Measurements from ENCODE around the gene LRRC8D.

Gene LRRC8D

DNA sequence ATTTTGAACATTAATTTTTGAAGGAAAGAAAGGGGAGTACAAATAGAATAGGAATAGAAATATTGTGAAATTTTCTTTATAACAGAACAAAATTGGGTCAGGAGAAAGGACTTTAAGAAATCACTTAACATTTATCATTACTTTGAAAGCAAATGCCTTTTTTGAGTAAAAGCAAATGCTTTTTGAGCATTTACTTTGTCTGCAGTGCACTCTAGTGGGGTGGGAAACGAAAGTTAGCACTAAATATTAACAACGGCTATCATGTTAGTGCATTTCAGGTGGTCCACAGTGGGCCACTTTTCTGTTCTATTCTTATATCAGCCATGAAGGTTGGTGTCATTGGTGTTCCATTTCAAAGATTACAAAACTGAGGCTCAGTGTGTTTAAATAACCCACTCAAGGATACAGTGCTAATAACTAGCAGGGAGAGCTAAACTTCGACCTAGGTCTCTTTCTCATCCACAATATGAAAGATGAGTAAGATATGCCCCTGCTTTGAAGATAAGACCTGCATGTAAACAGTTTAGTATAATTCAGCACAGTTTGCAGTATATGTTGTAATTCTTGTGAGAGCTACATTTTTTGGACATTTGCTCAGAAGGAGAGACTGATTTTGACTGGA, 13.4 kb downstream of the LRRC8D start:
- no peak for DNase-seq

DNA sequence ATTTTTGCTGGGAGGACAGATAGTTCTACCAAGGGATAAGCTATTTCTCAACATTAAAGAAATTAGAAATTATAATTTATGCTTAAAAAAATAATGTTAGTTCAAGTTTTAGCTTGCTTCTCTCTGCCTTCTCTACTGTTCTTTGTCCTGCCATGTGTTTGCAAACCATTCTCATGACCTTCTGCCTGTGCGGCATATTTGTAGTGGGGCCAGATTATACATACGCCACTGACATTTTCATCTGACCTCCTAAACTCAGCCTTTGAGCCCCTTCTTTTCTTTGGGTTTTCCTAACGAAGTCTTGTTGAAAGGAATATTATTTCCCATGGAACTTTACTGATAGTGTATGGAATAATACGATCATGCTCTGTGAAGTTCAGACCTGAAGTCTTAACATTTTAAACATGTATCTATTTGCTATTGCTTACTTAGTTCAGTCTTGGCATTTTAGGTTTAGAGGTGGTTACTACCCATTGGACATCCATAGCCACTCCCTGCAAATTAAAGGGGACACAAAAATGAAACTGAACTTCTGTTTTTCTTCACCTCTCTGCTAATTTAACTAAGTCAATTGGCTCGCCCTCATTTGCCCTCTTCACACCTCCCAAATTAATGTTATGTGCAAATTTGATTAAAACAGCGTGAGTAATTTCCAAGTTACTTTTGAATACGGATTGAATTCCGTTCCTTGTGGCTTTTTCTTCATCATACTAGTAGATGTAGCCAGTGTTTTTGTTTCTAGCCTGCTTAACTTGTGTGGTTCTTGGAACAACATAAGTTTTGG, 15.6 kb downstream of the LRRC8D start:
- DNase-seq: no peak

DNA sequence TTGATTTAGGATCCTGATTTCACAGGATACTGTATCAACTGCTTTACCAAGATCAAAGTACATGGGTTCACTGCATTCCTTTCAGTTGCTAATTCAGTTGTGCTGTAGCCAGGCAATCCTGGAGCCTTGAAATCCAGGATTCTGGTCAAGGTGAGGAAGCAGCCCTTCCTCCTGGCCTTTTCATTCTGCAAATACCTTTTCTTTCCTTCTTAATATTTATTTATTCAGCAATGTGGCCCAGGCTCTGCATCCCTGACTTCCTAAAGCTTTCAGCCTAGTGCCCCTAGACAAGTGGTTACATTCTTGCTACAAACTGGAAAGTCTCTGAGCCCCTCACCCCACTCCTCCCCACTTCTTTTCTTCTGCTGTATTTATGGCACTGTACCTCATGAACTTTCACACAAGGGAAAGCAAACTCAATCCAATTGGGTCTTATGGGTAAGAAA, 16.2 kb downstream of the LRRC8D start:
- DNase-seq: no peak

DNA sequence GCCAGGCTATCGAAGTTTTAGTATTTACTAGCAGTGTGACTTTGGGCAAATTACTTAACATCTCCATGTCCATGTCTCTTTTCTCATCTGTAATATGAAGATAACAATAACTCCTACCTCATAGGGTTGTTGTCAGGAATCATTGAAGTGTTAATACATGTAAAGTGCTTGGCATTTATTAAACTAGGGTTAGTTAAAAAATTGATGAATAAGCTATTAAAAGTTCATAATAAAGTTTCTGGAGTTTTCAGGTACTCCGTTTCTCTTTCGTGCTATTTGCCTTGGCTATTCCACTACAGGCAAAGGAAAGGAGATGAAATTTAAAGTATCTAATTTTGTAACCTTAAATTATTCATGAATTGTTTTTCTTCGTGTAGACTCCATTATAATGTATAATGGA, 16.7 kb downstream of the LRRC8D start:
- DNase-seq: no peak

DNA sequence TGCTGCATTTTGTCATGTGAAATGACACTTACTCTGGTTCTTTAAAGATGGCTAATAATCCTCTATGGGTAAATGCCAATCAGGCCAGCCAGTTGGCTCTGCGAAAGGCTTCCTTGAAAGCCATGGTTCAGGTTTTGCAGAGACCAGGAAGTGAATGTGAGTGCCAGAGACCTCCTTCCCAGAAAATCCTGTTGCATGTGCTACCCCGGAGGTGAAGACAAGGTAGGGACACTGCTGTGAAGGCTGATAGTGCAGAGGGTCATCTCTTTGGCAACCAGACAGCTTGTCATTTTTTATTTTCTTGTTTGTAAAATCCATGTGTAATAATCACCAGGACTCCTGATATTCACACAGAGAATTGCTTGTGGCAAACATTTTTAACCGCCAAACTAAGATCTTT, 18.7 kb downstream of the LRRC8D start:
- no peak for DNase-seq

DNA sequence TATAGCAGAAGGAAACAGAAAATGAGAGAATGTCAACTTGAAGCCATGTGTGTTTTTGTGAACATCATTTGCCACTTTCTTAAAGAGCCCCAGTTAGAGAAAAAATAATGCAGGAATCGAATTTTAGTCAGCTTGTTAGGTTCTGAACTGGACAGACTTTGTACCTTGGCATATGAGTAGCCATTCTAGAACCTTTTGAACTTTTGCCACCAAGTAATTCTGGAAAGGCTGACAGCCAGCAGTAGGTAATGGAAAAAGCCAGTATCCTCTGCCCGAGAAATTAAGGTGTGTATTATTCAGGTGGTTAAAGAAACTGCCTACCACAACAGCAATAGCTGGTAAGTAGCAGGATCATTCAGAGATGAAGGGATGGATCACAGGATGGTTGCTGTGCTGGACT, 20.7 kb downstream of the LRRC8D start:
- no peak for DNase-seq

DNA sequence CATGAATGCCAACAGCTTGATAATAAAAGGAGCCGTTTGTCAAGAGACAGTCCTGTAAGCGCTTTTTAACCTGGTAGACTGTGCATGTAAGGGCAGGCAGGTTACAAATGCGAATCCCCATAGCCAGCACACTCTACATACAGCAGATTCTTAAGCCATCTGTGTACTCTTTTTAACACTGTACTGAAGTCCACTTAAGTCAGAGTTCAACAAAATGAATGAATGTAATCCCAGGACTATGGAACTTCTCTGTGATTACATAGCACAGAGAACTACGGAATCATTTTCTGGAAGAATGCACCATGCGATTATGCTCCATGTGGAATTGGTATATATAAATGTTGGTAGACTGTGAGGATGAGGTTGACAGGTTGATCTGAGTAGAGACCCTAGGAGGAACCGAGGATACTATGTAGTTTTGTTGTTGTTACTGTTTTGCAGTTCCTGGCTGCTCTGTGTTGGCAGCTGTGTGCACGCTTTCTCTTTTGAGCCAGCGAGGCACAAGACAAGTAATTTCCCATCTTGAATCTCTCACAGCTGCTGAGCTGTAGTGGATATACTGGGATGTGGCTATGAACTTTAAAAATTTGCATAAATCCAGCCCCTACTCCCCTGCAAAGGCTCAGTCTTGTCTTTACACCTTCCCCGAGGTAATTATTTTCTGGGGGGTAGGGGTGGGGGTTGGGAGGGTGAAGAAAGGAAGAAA, 21.9 kb downstream of the LRRC8D start:
- peak; percentile 51 for DNase-seq

DNA sequence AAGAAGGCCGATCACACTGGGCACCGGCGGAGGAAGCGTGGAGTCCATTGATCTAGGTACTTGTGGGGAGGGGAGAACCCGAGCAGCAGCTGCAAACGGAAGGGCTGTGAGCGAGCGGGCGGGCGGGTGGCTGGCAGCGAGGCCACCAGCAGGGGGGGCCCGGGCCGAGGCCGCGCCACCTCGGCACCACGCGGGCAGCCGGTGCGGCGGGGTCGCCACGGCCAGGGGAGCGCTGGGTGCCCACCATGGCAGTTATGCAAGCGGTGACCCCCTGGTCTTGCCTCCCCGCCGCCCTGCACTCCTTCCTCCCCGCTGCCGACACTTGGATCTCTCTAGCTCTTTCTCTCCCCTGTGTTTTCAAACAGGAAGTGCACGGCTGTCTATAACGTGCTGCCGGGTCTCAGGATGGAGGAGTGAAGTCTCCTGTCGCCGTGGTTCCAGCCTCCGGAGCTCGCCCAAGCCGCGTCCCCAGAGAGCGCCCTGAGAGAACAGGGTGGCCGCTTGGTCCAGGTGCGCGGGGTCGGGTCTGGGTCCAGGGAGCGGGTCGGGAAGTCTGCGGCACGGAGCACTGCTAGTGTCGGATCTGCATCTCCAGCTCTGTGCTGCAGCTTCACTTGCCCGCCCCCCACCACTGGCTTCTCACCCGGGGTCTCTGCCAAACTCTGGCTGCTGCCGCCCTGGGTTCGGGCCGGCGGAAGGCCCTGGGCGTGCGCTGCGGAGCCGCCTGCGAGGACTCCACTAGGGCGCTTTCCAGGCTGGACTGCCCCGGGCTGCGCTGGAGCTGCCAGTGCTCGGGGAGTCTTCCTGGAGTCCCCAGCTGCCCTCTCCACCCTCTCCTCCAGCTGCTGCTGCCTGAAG, 22.7 kb downstream of the LRRC8D start:
- DNase-seq: peak; percentile 59

DNA sequence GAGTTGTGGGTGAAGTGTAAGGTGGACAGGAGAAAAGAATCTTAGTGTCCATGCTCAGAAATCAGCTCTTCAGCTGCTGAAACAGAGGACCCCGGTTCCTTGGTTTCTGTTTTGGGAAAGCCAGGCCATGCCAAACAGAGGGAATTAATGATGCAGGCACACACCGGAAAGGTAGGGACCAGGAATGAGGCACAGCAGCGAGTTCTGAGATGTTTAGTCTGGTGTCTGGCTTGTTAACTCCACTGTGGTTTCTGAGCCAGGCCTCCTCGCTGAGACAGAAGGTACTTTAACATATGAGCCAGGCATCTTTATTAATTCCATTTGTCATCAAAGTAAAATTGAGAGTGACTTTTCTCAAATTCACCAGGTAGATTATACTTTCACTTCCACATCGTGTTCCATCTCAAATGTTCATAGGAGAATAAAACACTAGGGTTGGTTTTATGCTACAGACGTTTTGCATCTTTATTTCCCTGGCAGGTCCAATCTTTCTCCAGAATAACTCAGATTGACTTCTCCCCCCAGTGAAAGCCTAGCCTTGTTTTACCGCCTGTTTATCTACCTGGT, 23.5 kb downstream of the LRRC8D start:
- DNase-seq: no peak

DNA sequence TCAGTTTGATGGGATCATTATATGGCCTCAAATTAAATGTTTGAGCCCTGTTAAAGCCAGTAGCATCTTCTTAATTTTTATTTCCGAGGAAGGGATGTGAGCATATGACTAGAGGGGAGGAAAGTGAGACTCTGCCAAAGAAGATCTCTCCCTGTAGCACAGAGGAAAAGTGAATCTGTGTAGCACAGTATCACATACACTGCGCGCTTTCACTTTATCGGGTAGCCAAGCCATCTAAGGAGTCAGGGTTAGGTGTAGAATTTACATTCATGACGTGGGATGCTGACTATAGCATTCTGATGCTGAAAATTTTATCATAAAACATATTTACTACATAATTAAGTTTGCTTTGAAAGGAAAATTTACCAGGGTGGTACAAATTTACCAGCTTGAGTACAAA, 24.0 kb downstream of the LRRC8D start:
- DNase-seq: no peak

DNA sequence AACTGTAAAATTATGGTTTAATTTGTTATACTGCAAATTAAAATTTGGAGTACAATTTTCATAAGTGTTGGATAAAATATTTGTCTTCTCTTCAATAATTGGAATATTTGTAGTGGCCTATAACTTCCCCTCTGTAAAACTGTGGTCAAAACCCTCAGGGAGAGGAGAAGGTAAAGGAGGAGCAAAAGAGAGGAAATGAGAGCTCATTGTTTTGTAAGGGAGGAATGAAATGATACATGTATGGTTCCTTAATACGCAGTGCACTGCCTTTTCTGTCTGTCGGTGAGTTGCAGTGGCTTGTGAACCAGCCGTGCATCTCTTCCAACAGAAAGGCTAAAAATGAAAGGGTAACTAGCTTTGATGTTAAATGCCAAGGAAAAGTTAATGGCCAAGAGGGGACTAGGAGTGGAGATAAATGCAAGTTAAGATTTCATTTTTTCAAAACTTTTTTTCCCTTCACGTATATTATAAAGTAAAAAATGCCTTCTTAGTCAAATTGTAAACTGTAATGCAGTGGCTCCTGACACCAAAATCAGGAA, 26.4 kb downstream of the LRRC8D start:
- no peak for DNase-seq

DNA sequence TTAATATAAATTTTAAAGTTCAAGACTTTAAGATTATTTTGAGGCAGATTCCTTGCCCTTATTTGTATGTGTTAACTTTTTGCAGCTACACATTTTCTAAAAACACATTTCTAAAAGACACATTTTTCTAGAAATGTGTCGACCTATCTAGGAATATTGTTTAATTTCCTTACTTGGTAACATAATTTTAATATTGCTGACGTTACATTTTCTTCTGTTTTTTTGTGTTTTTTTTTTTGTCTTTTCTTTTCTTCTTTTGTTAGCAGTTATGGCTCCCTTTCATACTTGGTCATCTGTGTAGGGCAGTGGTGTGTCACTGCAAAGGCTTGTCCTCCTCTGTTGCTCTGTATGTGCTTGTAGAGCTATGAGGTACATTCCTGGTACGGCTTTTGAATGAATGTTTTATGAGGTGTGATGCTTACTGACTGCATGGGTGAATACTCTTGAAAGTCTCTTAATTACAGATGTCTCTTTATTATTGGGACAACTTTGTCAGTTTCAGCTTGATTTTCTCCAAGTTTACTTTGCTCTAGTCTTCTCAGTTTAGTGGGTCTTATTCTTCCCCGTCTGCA, 30.1 kb downstream of the LRRC8D start:
- DNase-seq: no peak

DNA sequence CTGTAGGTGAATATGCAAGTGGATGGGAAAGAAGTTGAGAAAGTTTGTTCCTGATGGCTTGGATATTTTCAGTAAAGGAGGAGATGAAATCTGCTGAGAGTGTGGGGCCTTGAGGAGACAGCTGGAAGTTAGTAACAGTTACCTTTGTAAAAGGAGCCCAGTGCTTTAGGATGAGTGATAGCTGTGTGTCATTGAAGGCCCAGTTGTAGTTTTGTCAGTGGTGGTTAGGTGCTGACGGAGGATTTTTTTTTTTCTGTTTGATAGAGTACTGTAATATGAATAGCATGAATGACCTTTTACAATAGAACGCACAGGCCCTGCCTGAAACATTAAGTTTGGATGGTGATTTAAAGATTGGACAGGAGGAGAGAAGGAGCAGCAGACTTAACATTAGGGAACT, 33.3 kb downstream of the LRRC8D start:
- no peak for DNase-seq

DNA sequence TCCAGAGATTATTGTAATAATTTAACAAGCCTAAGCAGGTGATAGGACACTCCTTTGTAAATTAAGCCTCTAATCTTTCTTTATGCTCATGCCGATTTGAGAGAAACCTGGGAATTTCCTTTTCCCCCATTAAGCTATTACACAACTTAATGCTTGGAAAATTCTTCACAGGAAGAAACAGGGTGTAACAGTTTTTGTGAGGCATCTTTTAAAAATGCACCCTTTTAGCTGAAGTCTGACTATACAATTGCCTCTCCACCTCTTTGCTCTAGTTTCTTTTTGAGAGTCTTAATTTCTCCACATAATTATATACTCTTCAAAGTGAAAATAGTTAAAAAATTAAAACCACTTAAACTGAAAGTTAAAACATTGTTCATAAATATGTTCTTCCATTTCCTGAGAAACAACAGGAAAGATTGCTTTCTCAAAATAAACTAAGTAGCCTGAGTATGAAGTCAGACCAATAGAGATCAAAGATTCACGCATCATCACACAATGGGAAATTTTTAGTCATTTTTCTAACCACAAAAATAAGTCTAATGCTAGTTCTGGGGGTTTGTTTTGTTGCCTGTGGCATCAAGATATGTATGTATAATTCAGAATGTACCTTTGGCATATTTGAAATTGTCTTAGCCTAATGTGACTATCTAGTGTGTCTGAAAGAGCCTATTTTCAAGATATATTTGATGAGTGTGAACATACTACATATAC, 34.7 kb downstream of the LRRC8D start:
- DNase-seq: no peak

DNA sequence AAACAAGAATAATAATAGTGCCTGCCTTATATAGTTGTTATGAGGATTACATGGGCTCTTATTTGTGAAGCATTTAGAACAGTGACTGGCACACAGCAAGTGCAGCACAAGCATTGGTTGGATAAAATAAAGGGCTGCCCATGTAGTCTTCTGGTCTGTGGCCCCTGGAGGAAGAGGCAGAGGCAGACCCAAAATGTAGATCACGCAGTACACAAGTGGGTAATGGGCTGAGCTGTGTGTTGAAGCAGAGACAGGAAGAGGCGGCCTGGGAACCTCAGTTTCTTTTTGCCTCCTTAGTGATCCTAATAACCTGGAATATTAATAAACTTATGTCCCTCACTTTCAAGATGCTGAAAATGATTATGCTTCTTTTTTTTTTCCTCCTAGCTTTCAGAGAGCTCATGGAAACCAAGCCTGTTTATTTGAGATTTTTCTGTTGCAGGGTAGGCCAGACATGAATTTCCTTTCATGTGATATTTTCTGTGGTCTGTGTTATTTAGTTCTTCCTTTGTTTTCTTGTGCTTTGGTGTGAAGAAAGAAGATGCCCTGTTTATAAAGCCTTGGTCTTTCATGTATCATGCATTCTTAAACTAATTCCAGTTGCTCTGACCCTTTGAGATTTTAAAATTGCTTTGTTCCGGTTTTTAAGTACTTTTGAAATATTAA, 42.5 kb downstream of the LRRC8D start:
- no peak for DNase-seq

DNA sequence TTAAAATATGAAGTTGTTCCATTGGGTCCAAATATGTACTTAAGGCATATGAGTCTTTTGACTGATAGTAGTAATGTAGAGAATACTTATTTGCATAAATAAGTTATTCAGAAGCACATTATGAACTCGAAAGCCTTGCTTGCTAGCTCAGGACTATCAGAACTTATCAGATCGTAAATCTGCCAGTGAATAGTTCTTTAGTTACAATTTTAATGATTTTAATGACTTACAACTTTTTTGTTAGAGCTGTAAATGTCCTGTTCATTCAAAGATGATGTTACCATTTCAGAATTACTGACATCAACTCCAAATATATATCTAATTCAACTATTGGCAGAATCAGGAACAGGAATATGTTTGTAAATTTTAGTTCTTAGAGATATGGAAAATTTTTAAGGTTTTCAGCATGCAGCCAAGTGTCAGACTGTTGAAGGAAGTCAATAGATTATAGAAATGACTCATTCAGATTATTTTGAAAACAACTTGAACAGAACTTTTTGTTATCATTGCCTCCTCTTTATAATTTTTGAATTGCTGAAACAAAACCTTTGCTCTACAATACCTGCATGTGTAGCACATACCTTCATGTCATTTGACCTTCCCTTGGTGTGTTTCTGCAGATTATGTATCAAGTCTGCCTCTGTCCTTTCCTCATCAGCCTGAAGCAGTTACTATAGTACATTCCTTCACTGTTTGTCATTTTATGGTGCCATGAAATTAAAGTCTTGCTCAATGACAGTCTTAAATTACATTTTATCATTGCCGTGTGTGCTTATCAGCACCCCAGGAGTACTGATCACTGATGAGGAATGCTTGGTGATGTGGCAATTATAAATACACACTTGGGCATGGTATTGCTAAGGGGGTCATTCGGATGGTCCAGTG, 44.9 kb downstream of the LRRC8D start:
- no peak for DNase-seq

DNA sequence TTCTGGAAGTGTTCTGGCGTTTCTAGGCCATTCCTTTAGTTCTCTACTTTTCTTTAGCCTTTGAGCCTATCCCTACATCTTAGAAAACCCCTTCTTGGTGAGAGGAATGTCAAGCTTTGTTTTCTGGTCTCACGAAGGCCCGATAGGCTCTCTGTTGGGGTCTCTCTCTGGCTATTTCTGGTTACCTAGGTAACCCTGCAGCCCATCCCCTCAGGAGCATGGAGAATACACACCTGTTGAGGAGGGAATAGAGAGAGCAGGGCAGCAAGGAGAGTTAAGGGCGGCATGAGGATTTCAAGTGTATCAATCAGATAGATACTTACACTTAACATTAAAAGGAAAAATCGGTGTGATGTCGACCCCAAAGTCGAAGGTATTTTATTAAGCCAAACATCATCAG, 45.7 kb downstream of the LRRC8D start:
- DNase-seq: no peak

DNA sequence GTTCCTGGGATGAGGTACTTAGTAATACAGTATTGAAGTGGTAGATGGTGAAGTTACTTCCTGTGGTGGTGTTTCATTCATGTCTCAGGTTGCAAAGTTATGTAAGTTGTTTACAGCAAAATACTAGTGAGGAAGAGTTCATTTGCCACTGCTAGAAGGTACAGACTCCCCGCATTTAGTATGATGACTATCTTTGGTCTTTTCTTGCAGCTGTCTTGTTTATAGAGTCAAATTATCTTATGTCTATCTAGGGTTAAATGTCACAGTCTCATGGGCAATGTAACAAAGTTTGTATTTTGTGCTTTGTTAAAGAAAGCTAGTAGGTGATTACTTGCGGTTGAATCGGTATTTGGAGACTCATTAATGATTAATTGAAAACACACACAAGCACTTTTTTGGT, 50.2 kb downstream of the LRRC8D start:
- no peak for DNase-seq

DNA sequence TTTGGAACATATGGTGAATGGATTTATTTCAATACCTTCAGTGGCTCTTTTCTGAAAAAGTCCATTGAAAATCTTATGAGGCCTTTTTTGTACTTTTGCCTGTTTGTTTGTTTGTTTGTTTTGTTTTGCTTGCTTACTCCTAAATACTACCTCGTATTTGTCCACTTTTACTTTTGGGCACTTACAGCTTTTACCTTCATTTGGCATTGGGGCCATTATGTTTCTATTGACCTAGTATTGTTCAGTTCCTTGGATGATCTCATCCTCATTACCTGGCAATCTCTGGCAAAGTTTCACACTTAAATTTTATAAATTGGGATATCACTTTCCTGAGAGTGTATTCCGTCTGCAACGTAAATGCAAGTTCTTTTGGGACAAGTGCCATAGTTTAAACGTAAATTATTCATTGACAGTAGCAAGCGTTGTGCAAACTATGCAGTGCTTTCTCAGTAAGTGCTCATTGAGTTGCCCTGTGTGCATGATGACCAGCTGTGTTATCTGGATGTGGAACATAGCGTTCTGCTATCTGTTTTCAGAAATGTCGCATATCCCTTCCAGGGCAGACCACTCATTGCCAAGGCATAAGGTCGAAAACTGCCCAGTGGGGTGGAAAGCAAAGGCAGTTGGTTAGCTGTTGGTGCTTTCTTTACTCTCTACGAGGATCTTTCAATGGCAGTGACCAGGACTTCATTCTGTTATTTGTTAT, 51.1 kb downstream of the LRRC8D start:
- DNase-seq: no peak

Measured in SHP77 treated with DMSO at 0.1 percent for 48 hours (cell line).